Rectal smooth muscle tissue (tissue), 1 donor: ENCODE data around the gene COL16A1.

Experiments
- H3K27ac ChIP-seq: one replicate; pipeline ENCODE4 v1.7.0; 2013; ENCODE audit warnings: low read depth, low read length, inconsistent platforms
- H3K27me3 ChIP-seq: one replicate; pipeline ENCODE4 v1.7.0; 2013; ENCODE audit warnings: low read length; ENCODE audit not compliant: control insufficient read depth, insufficient read depth
- H3K36me3 ChIP-seq: one replicate; pipeline ENCODE4 v1.7.0; 2013; ENCODE audit warnings: low read length; ENCODE audit not compliant: control insufficient read depth, insufficient read depth
- H3K4me1 ChIP-seq: one replicate; pipeline ENCODE4 v1.7.0; 2013; ENCODE audit warnings: low read length; ENCODE audit not compliant: control insufficient read depth, insufficient read depth
- H3K4me3 ChIP-seq: one replicate; pipeline ENCODE4 v1.7.0; 2013; ENCODE audit warnings: low read length
- H3K9ac ChIP-seq: one replicate; pipeline ENCODE4 v1.7.0; 2013; ENCODE audit warnings: low read length

The COL16A1 gene

GRCh38 chr1:31617218-31617915 lies 86.5 kb downstream of the COL16A1 start, which contains the start of gene HCRTR1:
HCRTR1 (plus strand) TSS chr1:31617689; CDS start chr1:31619193, 1,504 bp downstream.
- Histone ChIP-seq H3K36me3 (no peaks in the 10 kb centered on the region), H3K4me3 (peak within 1 kb of the TSS; percentile 34), H3K27me3 (peaks cover 15% of the 10 kb centered on the region), H3K4me1 (no peaks in the 10 kb centered on the region), H3K27ac (no peak within 1 kb of the TSS), H3K9ac (no peak within 1 kb of the TSS)

GRCh38 chr1:31615939-31616338 lies 87.9 kb downstream of the COL16A1 start:
- H3K4me1 ChIP-seq = no peaks in the 10 kb centered on the region
- no peak overlapping the region for H3K27ac ChIP-seq
- H3K36me3 ChIP-seq = no peaks in the 10 kb centered on the region
- H3K27me3 ChIP-seq = peaks cover 15% of the 10 kb centered on the region
- no peak overlapping the region for H3K9ac ChIP-seq
- no peak overlapping the region for H3K4me3 ChIP-seq

DNA sequence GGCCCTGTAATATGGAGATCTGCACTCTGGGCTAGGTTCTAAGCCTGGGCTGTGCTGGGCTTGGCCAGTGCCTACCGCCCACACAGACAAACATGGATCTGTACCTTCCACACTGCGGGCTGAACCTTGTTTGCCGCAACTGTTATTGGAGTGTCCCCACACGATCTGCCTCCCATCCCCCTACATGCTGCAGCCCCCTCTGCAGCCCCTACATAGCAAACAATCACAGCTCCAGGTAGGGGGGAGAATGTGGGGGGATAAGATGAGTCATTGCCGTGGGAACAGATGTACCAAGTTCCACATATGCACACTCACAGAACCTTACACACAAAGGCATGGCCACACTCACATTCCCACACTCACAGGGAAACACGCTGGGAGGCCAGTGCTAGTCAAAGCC lies 88.4 kb downstream of the COL16A1 start:
- H3K4me1 ChIP-seq = no peaks in the 10 kb centered on the region
- H3K36me3 ChIP-seq = no peaks in the 10 kb centered on the region
- H3K4me3 ChIP-seq = no peak overlapping the region
- no peak overlapping the region for H3K27ac ChIP-seq
- peaks cover 15% of the 10 kb centered on the region for H3K27me3 ChIP-seq
- H3K9ac ChIP-seq = no peak overlapping the region

GRCh38 chr1:31614414-31615005 lies 89.3 kb downstream of the COL16A1 start:
- Histone ChIP-seq H3K36me3 (no peaks in the 10 kb centered on the region), H3K27ac (no peak overlapping the region), H3K4me1 (no peaks in the 10 kb centered on the region)

DNA sequence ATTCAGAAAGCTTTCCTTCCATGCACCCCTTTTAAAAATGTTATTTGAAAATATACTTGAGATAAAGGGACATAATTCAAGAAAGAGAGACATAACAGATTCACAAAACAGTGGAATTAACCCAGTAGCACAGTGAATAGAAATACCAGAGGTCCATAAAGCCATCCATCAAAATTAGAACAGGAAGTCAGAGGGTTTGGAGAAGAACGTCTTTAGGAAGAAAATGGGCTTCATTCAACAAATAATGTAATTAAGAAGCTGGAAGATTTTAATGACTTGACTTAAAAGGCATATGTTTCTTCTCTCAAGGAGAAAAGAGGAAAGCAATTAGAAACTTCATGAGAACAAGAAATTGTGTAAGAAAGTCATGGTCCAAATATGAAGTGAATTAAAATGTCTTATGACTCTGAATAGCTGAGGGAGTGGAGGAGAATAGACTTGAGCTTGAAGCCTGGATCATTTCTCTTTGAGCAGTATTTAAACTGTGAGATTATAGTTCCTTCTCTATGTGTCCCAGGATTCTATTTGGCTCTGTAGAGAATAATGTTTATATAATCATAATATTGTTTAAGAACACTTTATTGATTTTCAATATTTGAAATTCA lies 94.2 kb downstream of the COL16A1 start:
- Histone ChIP-seq H3K27me3 (no peaks in the 10 kb centered on the region), H3K9ac (no peak overlapping the region), H3K4me3 (no peak overlapping the region), H3K27ac (no peak overlapping the region), H3K36me3 (no peaks in the 10 kb centered on the region), H3K4me1 (no peaks in the 10 kb centered on the region)

More at GRCh38 chr1:31614414-31615005, 89.3 kb downstream of the COL16A1 start:
- no peak overlapping the region for H3K4me3 ChIP-seq
- no peak overlapping the region for H3K9ac ChIP-seq
- peaks cover 15% of the 10 kb centered on the region for H3K27me3 ChIP-seq

GRCh38 chr1:31607360-31607759 lies 96.5 kb downstream of the COL16A1 start:
- no peaks in the 10 kb centered on the region for H3K4me1 ChIP-seq
- no peak overlapping the region for H3K27ac ChIP-seq
- H3K4me3 ChIP-seq = no peak overlapping the region
- no peaks in the 10 kb centered on the region for H3K27me3 ChIP-seq
- no peaks in the 10 kb centered on the region for H3K36me3 ChIP-seq
- no peak overlapping the region for H3K9ac ChIP-seq

DNA sequence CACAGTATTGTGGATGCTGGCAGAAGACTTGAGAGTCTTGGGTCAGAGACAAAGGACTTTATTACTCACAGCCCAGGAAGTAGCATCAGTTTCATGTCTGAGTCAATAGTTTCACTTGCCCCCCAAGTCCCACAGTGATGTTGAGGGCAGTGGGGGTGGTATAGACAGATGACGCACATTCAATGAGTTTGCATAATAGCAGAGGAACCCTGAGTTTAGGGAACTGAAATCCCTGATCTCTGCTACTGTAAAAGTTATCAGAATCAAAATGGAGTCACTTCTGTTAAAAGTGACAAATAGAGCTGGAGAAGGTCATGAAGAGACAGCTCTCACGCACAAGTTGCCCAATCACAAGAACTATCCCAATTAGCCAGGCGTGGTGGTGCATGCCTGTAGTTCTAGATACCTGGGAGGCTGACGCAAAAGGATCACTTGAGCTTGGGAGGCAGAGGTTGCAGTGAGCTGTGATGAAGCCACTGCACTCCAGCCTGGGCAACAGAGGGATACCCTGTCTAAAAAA lies 97.8 kb downstream of the COL16A1 start:
- H3K36me3 ChIP-seq = no peaks in the 10 kb centered on the region
- no peak overlapping the region for H3K27ac ChIP-seq
- no peaks in the 10 kb centered on the region for H3K4me1 ChIP-seq
- no peak overlapping the region for H3K9ac ChIP-seq
- H3K27me3 ChIP-seq = no peaks in the 10 kb centered on the region
- no peak overlapping the region for H3K4me3 ChIP-seq
